GM19372 (cell line): ENCODE measurements around the gene SENP3.

ENCODE experiments used
- ATAC-seq: cut with Tn5 transposase; IDR thresholded peaks from one replicate; pipeline ENCODE4 v1.9.1; 2021; ENCODE audit warnings: mild to moderate bottlenecking, low read depth, moderate library complexity; ENCODE audit not compliant: unreplicated experiment

SENP3 gene

DNA sequence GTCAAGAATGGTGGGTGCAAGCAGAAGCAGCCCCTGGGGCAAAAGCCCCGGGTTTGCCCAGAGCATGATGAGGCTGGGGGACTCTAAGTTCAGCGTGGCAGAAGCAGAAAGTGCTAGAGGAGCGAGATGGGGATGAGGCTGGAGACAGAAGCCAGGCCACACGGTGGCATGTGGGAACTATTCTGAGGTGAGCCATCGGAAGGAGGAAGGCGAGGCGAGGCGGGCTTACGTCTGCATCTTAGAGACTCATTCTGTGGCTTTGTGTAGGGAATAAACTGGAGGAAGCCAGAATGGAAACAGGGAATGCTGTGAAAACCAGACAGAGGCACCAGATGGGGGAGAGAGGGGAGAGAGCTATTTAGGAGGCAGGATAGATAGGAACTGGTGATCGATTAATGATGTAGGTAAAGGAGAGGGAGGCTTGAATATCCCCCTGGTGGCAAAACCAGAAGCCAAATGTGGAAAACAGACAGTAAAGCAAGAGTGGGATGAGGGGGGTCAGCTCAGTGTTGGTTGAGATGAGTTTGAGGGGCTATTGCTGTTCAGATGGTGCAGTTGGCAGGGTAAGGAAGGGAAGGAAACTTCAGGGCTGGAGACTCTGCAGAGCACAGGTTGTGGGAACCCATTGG lies 6.3 kb upstream of the SENP3 start:
- ATAC-seq, result no peak

DNA sequence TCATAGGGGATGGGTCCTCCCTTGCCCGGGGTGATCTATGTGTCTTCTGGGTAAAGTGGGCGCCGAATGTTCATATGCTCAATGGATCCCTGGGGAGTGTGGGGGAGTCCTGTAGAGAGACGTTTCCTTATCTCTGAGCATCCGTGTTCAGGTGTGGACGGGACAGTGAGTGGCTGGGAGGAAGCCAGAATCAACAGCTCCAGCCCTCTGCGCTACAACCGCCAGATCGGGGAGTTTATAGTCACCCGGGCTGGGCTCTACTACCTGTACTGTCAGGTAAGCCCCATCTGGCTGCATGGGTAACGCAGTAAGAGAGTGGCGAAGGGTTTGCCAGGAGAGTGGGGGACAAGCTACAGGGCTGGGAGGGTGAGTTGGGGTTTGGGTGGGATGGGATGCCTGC lies 5.1 kb upstream of the SENP3 start:
- no peak for ATAC-seq

DNA sequence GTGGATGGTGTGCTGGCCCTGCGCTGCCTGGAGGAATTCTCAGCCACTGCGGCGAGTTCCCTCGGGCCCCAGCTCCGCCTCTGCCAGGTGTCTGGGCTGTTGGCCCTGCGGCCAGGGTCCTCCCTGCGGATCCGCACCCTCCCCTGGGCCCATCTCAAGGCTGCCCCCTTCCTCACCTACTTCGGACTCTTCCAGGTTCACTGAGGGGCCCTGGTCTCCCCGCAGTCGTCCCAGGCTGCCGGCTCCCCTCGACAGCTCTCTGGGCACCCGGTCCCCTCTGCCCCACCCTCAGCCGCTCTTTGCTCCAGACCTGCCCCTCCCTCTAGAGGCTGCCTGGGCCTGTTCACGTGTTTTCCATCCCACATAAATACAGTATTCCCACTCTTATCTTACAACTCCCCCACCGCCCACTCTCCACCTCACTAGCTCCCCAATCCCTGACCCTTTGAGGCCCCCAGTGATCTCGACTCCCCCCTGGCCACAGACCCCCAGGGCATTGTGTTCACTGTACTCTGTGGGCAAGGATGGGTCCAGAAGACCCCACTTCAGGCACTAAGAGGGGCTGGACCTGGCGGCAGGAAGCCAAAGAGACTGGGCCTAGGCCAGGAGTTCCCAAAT lies 4.5 kb upstream of the SENP3 start:
- no peak for ATAC-seq

DNA sequence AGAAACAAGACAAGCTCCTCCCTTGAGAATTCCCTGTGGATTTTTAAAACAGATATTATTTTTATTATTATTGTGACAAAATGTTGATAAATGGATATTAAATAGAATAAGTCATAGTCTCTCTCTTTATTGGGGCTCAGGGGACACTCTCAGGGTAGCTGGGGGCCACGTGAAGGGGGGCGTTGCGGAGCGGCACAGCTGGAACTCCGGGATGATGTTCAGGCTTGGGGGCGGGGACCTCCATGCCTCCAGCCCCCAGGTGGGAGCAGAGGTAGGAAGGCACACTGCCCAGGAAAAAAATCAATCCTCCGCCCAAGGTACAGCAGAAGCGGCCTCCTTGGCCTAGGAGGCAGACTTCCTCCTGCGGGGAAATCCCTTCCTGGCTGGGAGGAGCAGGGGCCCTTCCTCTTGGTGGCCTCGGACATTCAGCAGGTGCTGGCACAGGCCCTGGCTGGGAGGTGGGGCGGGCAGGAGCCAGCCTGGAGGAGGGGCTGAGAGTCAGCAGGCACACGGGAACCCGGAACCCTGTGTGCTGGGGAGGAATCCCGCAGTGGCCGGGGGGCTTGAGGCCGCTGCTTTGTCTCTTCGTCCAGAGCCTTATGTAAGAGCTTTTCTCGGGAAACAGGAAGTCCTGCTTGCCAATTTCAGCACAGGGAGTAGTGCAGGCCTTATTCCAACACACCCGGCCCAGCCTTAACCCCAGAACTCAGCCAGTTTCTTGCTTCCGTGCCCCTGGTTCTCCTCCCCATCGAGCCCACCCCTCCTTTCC lies 3.8 kb upstream of the SENP3 start:
- ATAC-seq, result no peak

DNA sequence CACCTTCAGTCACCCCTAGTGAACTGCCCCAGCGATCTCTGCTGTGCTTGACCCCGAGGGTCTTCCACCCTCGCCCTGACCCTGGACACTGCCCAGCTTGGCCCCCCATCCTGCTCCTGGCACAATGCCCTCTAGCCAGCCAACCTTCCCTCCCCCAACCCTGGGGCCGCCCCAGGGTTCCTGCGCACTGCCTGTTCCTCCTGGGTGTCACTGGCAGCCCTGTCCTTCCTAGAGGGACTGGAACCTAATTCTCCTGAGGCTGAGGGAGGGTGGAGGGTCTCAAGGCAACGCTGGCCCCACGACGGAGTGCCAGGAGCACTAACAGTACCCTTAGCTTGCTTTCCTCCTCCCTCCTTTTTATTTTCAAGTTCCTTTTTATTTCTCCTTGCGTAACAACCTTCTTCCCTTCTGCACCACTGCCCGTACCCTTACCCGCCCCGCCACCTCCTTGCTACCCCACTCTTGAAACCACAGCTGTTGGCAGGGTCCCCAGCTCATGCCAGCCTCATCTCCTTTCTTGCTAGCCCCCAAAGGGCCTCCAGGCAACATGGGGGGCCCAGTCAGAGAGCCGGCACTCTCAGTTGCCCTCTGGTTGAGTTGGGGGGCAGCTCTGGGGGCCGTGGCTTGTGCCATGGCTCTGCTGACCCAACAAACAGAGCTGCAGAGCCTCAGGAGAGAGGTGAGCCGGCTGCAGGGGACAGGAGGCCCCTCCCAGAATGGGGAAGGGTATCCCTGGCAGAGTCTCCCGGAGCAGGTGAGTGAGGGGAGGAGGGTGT lies 3.0 kb upstream of the SENP3 start, which contains the start of gene TNFSF13:
TSS of gene TNFSF13 (plus strand) at position 207 of the 776 bp plus-strand sequence. CDS start at position 497, 290 bp downstream.
- no peak for ATAC-seq

DNA sequence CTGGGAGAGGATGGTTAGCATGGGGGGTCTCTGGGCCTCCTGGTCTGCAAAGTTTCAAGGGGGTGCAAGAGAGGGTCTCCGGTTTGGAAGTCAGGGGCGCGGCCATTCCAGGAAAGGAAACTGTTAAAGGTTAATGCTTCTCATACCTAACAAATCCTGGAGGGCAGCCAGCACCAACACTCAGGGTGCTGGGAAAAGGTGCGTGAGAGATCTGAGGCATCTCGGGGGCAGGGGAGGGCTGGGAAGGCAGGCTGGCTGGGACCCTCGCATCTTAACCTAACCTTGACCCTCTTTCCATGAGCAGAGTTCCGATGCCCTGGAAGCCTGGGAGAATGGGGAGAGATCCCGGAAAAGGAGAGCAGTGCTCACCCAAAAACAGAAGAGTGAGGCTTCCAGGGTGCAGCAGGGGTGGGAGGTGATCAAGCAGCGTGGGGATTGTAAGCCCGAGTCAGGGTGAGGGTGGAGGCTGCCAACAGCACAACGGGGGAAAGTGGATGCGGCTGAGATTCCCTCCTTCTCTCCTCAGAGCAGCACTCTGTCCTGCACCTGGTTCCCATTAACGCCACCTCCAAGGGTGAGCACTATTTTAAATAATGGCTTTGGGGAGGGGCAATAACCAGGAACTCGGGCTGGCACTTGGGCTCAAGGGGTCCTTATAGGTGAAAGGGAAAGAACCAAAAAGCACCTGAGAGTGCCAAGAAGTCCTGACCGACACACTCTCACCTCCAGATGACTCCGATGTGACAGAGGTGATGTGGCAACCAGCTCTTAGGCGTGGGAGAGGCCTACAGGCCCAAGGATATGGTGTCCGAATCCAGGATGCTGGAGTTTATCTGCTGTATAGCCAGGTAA lies 2.2 kb upstream of the SENP3 start:
- ATAC-seq, result no peak

DNA sequence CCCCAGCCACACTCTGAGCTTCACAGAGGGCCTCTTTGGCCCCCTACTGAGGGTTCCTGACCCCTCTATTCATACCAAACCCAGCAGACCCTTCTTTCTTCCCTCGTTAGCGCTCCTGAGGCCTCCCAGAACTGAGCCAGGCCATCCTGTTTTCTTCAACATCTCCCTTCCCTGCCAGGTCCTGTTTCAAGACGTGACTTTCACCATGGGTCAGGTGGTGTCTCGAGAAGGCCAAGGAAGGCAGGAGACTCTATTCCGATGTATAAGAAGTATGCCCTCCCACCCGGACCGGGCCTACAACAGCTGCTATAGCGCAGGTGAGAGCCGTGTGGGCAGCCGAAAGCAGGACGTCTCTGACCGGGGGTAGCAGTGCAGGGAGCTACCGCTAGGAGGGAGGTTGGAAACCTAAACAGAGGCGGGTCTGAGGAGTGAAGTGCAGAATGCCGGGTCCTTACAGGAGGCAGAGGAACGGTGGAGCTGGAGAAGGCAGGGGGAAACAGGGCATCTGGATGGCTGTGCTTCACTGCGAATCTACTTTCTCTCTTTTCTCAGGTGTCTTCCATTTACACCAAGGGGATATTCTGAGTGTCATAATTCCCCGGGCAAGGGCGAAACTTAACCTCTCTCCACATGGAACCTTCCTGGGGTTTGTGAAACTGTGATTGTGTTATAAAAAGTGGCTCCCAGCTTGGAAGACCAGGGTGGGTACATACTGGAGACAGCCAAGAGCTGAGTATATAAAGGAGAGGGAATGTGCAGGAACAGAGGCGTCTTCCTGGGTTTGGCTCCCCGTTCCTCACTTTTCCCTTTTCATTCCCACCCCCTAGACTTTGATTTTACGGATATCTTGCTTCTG lies 1.3 kb upstream of the SENP3 start:
- no peak for ATAC-seq

DNA sequence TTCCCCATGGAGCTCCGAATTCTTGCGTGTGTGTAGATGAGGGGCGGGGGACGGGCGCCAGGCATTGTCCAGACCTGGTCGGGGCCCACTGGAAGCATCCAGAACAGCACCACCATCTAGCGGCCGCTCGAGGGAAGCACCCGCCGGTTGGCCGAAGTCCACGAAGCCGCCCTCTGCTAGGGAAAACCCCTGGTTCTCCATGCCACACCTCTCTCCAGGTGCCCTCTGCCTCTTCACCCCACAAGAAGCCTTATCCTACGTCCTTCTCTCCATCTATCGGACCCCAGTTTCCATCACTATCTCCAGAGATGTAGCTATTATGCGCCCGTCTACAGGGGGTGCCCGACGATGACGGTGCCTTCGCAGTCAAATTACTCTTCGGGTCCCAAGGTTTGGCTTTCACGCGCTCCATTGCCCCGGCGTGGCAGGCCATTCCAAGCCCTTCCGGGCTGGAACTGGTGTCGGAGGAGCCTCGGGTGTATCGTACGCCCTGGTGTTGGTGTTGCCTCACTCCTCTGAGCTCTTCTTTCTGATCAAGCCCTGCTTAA lies 617 bp upstream of the SENP3 start:
- peak; percentile 42 for ATAC-seq

DNA sequence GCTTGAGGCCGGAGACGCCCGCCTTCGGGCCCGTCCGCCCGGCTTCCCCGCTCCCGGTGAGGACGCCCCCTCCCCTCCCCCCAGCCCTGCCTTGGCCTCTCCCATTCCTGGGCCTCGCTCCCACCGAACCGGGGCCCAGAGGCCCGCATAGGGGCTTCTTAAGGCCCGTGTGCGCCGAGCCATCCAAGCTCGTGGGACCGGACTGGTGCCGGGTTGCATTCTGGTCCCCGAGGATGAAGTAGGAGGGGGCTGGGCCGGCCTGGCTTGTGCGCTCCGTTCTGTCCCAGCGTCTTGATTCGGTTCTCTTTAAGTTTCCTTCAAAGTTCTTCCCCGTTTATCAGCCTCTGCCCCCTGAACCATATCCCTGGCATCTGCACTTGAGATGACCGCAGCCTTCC lies 488 bp downstream of the SENP3 start:
- no peak for ATAC-seq

DNA sequence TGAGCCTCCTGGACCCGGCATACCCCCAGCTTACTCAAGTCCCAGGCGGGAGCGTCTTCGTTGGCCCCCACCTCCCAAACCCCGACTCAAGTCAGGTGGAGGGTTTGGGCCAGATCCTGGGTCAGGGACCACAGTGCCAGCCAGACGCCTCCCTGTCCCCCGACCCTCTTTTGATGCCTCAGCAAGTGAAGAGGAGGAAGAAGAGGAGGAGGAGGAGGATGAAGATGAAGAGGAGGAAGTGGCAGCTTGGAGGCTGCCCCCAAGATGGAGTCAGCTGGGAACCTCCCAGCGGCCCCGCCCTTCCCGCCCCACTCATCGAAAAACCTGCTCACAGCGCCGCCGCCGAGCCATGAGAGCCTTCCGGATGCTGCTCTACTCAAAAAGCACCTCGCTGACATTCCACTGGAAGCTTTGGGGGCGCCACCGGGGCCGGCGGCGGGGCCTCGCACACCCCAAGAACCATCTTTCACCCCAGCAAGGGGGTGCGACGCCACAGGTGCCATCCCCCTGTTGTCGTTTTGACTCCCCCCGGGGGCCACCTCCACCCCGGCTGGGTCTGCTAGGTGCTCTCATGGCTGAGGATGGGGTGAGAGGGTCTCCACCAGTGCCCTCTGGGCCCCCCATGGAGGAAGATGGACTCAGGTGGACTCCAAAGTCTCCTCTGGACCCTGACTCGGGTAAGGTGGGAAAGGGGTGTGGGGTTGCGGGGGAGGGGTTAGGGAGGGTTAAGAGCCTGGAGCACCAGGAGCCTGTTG lies 1.6 kb downstream of the SENP3 start:
- ATAC-seq, result no peak

DNA sequence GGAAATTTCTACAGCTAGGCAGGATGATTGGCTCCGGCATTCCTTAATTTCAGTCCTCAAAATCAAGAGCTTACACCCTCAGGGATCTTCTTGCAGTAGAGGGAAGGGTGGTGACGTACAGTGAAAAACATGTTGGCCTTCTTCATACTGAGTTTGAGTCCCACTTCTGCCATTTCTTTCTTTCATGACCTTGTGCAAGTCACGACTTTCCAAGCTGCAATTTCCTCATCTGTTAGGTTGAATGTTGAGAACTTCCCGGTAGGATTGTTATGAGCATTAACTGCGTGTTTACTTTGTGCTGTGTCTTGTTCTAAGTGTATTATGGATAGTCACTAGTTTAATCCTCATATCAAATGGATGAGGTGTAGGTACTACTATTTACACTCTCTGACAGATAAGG lies 7.9 kb downstream of the SENP3 start:
- ATAC-seq, result no peak

DNA sequence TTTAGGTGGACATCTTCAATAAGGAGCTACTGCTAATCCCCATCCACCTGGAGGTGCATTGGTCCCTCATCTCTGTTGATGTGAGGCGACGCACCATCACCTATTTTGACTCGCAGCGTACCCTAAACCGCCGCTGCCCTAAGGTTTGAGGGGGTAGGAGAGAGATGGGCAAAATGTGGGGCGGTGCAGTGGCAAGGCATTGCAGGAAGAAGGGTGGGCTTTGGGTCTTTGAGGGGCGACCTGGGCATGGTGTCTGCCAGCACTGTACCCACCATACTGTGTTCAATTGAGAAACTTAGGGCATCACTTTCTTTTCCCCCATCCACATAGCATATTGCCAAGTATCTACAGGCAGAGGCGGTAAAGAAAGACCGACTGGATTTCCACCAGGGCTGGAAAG lies 8.6 kb downstream of the SENP3 start:
- no peak for ATAC-seq

DNA sequence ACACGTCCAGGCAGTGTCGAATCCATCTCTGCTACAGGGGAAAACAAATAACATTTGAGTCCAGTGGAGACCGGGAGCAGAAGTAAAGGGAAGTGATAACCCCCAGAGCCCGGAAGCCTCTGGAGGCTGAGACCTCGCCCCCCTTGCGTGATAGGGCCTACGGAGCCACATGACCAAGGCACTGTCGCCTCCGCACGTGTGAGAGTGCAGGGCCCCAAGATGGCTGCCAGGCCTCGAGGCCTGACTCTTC lies 10.5 kb downstream of the SENP3 start:
- no peak for ATAC-seq

DNA sequence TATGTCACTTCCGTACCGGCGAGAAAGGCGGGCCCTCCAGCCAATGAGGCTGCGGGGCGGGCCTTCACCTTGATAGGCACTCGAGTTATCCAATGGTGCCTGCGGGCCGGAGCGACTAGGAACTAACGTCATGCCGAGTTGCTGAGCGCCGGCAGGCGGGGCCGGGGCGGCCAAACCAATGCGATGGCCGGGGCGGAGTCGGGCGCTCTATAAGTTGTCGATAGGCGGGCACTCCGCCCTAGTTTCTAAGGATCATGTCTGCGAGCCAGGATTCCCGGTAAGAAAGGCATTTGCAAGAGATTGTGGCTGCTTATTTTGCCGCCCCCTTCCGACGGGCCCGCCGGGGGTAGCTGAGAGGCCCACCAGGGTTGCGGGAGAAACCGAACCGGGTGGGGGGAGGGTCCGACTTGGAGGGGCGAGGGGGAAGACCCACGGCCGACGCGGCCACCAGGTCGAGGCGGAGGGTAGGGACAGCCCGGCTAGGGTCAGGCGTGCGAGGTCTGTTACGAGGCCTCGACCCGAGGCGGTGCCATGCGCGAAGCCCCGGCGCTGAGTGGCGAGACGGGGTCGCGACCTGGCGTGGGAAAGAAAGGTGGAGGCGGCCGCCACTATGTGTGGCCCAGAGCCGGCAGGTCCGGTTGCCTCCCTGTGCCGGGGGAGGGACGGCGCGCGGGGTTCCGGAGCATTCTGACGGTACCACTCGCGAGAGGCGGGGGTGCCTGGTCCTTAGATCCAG lies 11.0 kb downstream of the SENP3 start:
- peak; percentile 75 for ATAC-seq

DNA sequence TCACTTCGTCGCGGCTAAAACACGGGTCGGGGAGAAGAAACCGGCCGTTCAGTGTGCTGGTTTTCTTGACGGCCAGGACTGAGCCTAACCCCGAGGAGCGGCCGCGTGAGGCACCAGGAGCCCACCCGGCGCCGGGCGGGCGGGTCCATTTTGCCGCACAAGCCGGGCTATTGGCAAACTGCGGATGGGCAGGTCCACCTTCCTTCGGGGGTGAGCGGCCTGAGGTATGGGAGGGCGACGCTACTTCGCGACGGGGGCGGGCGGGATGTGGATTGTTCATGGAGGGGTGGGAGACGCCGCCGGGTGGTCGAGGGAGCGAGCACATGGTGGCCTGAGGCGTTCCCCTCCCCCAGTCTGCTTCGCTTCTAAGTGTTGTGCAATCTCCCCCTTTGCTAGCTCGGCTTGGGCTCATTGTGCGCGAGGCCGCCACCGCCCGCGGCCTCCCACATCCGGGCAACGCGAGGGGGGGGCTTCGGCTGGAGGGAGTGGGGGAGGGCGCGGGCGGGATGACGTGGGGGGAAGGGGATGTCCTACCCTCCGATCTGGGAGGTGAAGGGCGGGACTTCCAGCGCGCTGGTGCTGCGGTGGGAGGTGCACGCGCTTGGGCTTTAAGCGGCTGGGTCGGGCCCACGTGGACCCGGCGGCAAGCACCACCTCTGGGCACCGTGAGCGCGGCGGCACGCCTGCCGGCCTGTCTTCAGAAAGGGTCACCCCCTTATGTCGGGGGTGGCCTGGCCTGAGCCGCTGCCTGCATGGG lies 11.8 kb downstream of the SENP3 start:
- peak; percentile 22 for ATAC-seq

DNA sequence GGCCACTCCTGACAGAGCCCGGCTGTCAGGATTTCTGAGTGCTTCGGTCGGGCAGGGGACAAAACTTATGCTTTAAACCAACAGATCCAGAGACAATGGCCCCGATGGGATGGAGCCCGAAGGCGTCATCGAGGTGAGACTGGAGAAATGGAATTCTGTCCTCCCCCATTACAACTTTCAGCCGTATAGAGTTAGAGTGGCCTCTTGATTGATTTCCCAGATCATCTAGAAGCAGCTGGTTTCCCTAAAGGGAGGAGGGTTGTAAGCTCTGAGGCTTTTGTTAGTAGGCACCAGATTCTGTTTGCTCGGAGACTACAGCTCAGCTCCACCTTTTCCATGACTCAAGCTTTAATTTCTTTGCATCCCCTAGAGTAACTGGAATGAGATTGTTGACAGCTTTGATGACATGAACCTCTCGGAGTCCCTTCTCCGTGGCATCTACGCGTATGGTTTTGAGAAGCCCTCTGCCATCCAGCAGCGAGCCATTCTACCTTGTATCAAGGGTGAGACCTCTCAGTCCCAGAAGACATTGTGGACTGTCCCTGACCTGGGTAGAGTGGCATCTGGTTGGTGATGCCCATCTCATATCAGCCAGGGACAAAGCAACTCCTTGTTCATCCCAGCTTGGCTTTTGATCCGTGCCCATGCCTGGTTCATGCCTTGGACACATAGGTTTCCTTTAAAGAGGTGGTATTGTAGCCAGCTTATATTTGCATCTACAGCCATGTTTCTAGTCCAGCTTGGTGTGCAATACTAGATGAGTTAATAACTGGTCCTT lies 12.6 kb downstream of the SENP3 start:
- ATAC-seq, result no peak
